Testis (tissue), 3 donors: ENCODE data around the gene VAMP1. TPM values are rescaled to one million over a fixed set of nuclear protein-coding genes. Genes with fewer than 3 reads are reported as not detected.
A peak's percentile ranks its signal among the peaks of the same experiment; 100 is the strongest.

Experiments
- DNase-seq: peaks from one replicate; pipeline ENCODE4 v3.0.0-alpha.2; 2019
- H3K27ac ChIP-seq, 2 donors: fragments of 200-600 bp; sonication (generic); one replicate each; pipeline ENCODE4 v1.5.1; 2019
- H3K27me3 ChIP-seq: fragments of 200-600 bp; sonication (generic); one replicate; pipeline ENCODE4 v1.5.1; 2019
- H3K36me3 ChIP-seq: fragments of 200-600 bp; sonication (generic); one replicate; pipeline ENCODE4 v1.5.1; 2017; ENCODE audit warnings: low read depth; ENCODE audit errors: missing control alignments
- H3K4me1 ChIP-seq: fragments of 200-600 bp; sonication (generic); one replicate; pipeline ENCODE4 v1.5.1; 2019
- H3K4me3 ChIP-seq, 2 donors: fragments of 200-600 bp; sonication (generic); one replicate each; pipeline ENCODE4 v1.5.1; 2017 to 2019
- H3K9me3 ChIP-seq: fragments of 200-600 bp; sonication (generic); one replicate; pipeline ENCODE4 v1.5.1; 2017
- CTCF ChIP-seq, 3 experiments: fragments of 450-650 bp in 2 of 3; fragments of 200-600 bp in 1 of 3; sonication (generic) in 1 of 3; IDR thresholded peaks; one replicate each; pipeline ENCODE4 v1.5.1; 2016 to 2019; ENCODE audit warnings: antibody characterized with exemption in 3 of 3, mild to moderate bottlenecking in 2 of 3, moderate library complexity in 1 of 3
- POLR2A ChIP-seq: fragments of 450-650 bp; IDR thresholded peaks from one replicate; pipeline ENCODE4 v1.6.1; 2017; ENCODE audit warnings: antibody characterized with exemption, mild to moderate bottlenecking, moderate library complexity
- WGBS, 2 donors: methylation state at CpG; one replicate each; pipeline ENCODE4 v1.1.5; 2018; 5-methylcytosine and 5-hydroxymethylcytosine counted together
- intact Hi-C: fragments of 100-400 bp; cut with DNase I; formaldehyde crosslinking; loops from one replicate; pipeline ENCODE4 v1.15.1; 2023; ENCODE audit warnings: low total_unique reads
- polyA plus RNA-seq: library from polyadenylated mRNA; stranded (reverse); fragments of 350-450 nt; fragmentation: Illumina TruSeq; extraction: RNeasy Lipid Tissue Mini Kit (QIAGEN cat#74804); gene quantifications from one replicate; pipeline ENCODE4 v1.2.3, GENCODE V29; 2014; ENCODE audit warnings: low read depth, low replicate concordance; ENCODE audit not compliant: insufficient read depth
- total RNA-seq, 2 donors: library from RNA; depleted of rRNA; stranded (reverse); fragments of >200 nt; gene quantifications; one replicate each; pipeline ENCODE4 v1.2.3, GENCODE V29; 2016

VAMP1 gene
- total and polyA plus RNA-seq, 3 donors from 2014 or later = 12.7 to 18.3 (median 15.0) TPM

GRCh38 chr12:6466184-6466573 is 4.3 kb downstream of the VAMP1 start:
- H3K36me3 ChIP-seq = no peaks in the 10 kb centered on the region
- no peak overlapping the region for H3K4me3 ChIP-seq
- no peak overlapping the region for H3K27ac ChIP-seq
- 86 to 88% methylated on average over 4 to 5 of the region's 5 CpGs for WGBS, 2 donors
- TF ChIP-seq POLR2A = no peak
- TF ChIP-seq CTCF (IDR thresholded peaks at IDR 0.05) = no peak
- intact Hi-C loops = no loop called here
- no peaks in the 10 kb centered on the region for H3K9me3 ChIP-seq
- no peak for DNase-seq
- no peaks in the 10 kb centered on the region for H3K27me3 ChIP-seq
- peaks cover 9% of the 10 kb centered on the region for H3K4me1 ChIP-seq

- Histone ChIP-seq H3K9me3 (no peaks in the 10 kb centered on the region), H3K4me1 (peaks cover 8% of the 10 kb centered on the region), H3K4me3 (no peak overlapping the region), H3K27ac (no peak overlapping the region), H3K36me3 (no peaks in the 10 kb centered on the region), H3K27me3 (no peaks in the 10 kb centered on the region)
- TF ChIP-seq POLR2A = no peak
- peak; percentile 86 to 90 (median 89) for TF ChIP-seq CTCF (IDR thresholded peaks at IDR 0.05)
- peak; percentile 72 for DNase-seq
- intact Hi-C loops = no loop called here
- WGBS, 2 donors = 43 to 51% methylated on average over 6 of the region's 6 CpGs
These were observed 4.9 kb downstream of the VAMP1 start for GRCh38 chr12:6465467-6466183.

GRCh38 chr12:6464531-6464930 is 5.9 kb downstream of the VAMP1 start:
- Histone ChIP-seq H3K36me3 (no peaks in the 10 kb centered on the region), H3K4me1 (peaks cover 6% of the 10 kb centered on the region), H3K4me3 (no peak overlapping the region), H3K27me3 (no peaks in the 10 kb centered on the region), H3K27ac (no peak overlapping the region), H3K9me3 (no peaks in the 10 kb centered on the region)
- no peak for DNase-seq
- TF ChIP-seq POLR2A = no peak
- TF ChIP-seq CTCF (IDR thresholded peaks at IDR 0.05) = no peak
- WGBS, 2 donors = 91 to 93% methylated on average over 8 of the region's 8 CpGs
- intact Hi-C loops = no loop called here

GRCh38 chr12:6463858-6464257 is 6.6 kb downstream of the VAMP1 start:
- Histone ChIP-seq H3K4me1 (no peaks in the 10 kb centered on the region), H3K27ac (no peak overlapping the region), H3K9me3 (no peaks in the 10 kb centered on the region), H3K36me3 (no peaks in the 10 kb centered on the region), H3K4me3 (no peak overlapping the region), H3K27me3 (no peaks in the 10 kb centered on the region)
- TF ChIP-seq CTCF (IDR thresholded peaks at IDR 0.05) (no peak), POLR2A (no peak)
- WGBS, 2 donors = 90 to 92% methylated on average over 6 of the region's 6 CpGs
- intact Hi-C loops = no loop called here
- DNase-seq = no peak

GRCh38 chr12:6463216-6463615 is 7.3 kb downstream of the VAMP1 start:
- TF ChIP-seq CTCF (IDR thresholded peaks at IDR 0.05) (no peak), POLR2A (no peak)
- H3K4me1 ChIP-seq = no peaks in the 10 kb centered on the region
- DNase-seq = no peak

More at GRCh38 chr12:6463216-6463615, 7.3 kb downstream of the VAMP1 start:
- Histone ChIP-seq H3K4me3 (no peak overlapping the region), H3K36me3 (no peaks in the 10 kb centered on the region), H3K27me3 (no peaks in the 10 kb centered on the region), H3K27ac (no peak overlapping the region), H3K9me3 (no peaks in the 10 kb centered on the region)
- WGBS, 2 donors = 74 to 83% methylated on average over 7 of the region's 7 CpGs
- intact Hi-C loops = no loop called here
